Retinal pigment epithelial cell (primary cell): Measurements from ENCODE around the gene PDE10A.

ENCODE experiments used
- DNase-seq: peaks from one replicate; pipeline ENCODE4 v3.0.0-alpha.2; 2010; ENCODE audit warnings: low read depth
- H3K4me3 ChIP-seq: 2 replicates; pipeline ENCODE4 v1.5.1; 2011; ENCODE audit warnings: mild to moderate bottlenecking, low read length, control low read depth, moderate library complexity
- CTCF ChIP-seq: conservative IDR thresholded peaks from 2 replicates; pipeline ENCODE4 v1.5.1; 2011; ENCODE audit warnings: low read depth, low read length, control low read depth, inconsistent platforms

PDE10A gene

GRCh38 chr6:165678904-165679303 lies 15.9 kb upstream of the PDE10A start:
- H3K4me3 ChIP-seq: no peak overlapping the region
- no peak for TF ChIP-seq CTCF
- no peak for DNase-seq

GRCh38 chr6:165678429-165678828 lies 15.4 kb upstream of the PDE10A start:
- TF ChIP-seq CTCF: no peak
- DNase-seq: no peak

GRCh38 chr6:165677091-165677490 lies 14.1 kb upstream of the PDE10A start:
- no peak for TF ChIP-seq CTCF
- H3K4me3 ChIP-seq: no peak overlapping the region
- no peak for DNase-seq

More at GRCh38 chr6:165678429-165678828, 15.4 kb upstream of the PDE10A start:
- no peak overlapping the region for H3K4me3 ChIP-seq

GRCh38 chr6:165676435-165677068 lies 13.5 kb upstream of the PDE10A start:
- H3K4me3 ChIP-seq: no peak overlapping the region
- no peak for TF ChIP-seq CTCF
- DNase-seq: no peak

GRCh38 chr6:165675120-165675519 lies 12.1 kb upstream of the PDE10A start:
- no peak for TF ChIP-seq CTCF
- no peak for DNase-seq
- H3K4me3 ChIP-seq: no peak overlapping the region

GRCh38 chr6:165674155-165675029 lies 11.4 kb upstream of the PDE10A start:
- TF ChIP-seq CTCF: no peak
- no peak for DNase-seq
- no peak overlapping the region for H3K4me3 ChIP-seq

- H3K4me3 ChIP-seq: no peak overlapping the region
- DNase-seq: no peak
- no peak for TF ChIP-seq CTCF
These were observed 8.3 kb upstream of the PDE10A start for GRCh38 chr6:165671222-165671768.
